Measurements from ENCODE around the gene DR1.

DNA sequence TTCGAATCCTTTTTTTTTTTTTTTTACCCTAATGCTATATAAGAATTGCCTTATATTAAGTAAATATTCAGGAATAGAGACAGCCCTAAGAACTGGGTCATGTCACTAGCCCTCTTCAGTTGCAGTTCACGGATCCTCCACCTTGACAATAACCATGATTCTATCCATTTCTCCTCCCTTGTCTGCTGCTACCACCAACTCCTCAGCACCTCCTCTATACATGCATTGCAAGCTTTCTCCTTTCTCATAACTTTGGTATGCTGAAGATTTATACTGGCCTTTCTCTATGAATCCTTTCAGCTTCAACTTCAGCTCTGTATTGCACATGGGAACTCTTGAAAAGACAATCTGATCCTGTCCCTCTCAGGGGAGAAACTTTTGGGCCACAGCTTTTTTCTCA lies 14.3 kb upstream of the DR1 start:
- no peak for TF ChIP-seq POLR2A (IDR thresholded peaks at IDR 0.05; ENCODE audit: low read depth, low read length)
- no peak for TF ChIP-seq TAF1 (IDR thresholded peaks at IDR 0.05; ENCODE audit: borderline replicate concordance, low read depth, low read length)
- TF ChIP-seq POLR2AphosphoS5 (IDR thresholded peaks at IDR 0.05; ENCODE audit: low read depth, low read length): no peak
